Measurements from ENCODE around the gene SLC26A4. TPM values are rescaled to one million over a fixed set of nuclear protein-coding genes. Genes with fewer than 3 reads are reported as not detected.

SLC26A4 gene
- total and polyA plus RNA-seq, 10 of the 15 experiments (the other 5 are each of a cell fraction or from before 2014, with no cell fraction given) = 0.01 to 0.18 (median 0.08) TPM; not detected in 5

DNA sequence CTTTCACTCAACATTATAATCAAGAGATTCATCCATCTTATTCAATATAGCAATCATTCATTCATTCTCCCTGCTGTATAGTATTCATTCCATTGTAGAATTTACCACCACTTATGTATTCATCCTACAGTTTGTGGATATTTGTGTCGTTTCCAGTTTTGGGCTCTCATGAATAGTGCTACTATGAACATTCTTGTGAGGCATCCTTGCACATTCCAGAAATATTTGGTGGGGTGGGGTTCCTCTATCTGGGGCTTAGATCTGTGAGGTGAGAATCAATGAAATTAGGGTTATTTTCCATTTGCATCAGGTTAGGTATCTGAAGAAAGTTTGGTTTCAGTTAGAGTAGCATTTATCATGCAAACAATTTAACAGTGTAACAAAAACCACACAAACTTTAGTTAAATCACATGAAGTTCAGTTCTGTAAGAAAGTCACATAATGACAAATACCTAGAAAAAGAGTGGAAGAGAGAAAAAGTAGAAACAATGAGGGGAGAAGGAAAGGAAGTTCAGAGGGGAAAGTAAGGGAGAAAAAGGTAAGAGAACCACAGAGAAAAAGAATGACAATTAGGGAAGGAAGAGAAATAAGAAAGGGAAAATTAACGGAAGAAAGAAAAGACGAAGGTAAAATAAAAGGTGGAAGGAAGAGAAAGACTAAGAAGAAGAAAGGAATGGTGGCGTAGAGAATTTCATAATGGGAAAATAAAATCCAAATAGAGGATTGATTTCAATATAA, 58.0 kb downstream of the SLC26A4 start:
- in situ Hi-C loops (cut with MboI) = no loop called here
- CTCF ChIA-PET = no interaction called here
- TF ChIP-seq MXI1 (IDR thresholded peaks at IDR 0.05; ENCODE audit: low read depth, low read length) = no peak
- TF ChIP-seq EP300 (IDR thresholded peaks at IDR 0.05; ENCODE audit: borderline replicate concordance in 1 of 2, control insufficient read depth in 1 of 2, low read depth in 2 of 2, low read length in 2 of 2) = no peak
- no peak for TF ChIP-seq CUX1 (IDR thresholded peaks at IDR 0.05; ENCODE audit: insufficient replicate concordance, low read depth, low read length)
- no peak for TF ChIP-seq IRF3 (IDR thresholded peaks at IDR 0.05)
- TF ChIP-seq FOXK2 (IDR thresholded peaks at IDR 0.05) = no peak
- no peak for TF ChIP-seq SUPT20H (IDR thresholded peaks at IDR 0.05; ENCODE audit: borderline replicate concordance, control insufficient read depth, low read depth, low read length)
- no peak for TF ChIP-seq RB1 (IDR thresholded peaks at IDR 0.05; ENCODE audit: borderline replicate concordance)
- no peak for TF ChIP-seq SIN3A (IDR thresholded peaks at IDR 0.05; ENCODE audit: low read depth, low read length)
- TF ChIP-seq ATF7 (IDR thresholded peaks at IDR 0.05; ENCODE audit: low read depth) = no peak
- TF ChIP-seq GABPA (IDR thresholded peaks at IDR 0.05; ENCODE audit: low read depth) = no peak
- TF ChIP-seq, protein P1, sequence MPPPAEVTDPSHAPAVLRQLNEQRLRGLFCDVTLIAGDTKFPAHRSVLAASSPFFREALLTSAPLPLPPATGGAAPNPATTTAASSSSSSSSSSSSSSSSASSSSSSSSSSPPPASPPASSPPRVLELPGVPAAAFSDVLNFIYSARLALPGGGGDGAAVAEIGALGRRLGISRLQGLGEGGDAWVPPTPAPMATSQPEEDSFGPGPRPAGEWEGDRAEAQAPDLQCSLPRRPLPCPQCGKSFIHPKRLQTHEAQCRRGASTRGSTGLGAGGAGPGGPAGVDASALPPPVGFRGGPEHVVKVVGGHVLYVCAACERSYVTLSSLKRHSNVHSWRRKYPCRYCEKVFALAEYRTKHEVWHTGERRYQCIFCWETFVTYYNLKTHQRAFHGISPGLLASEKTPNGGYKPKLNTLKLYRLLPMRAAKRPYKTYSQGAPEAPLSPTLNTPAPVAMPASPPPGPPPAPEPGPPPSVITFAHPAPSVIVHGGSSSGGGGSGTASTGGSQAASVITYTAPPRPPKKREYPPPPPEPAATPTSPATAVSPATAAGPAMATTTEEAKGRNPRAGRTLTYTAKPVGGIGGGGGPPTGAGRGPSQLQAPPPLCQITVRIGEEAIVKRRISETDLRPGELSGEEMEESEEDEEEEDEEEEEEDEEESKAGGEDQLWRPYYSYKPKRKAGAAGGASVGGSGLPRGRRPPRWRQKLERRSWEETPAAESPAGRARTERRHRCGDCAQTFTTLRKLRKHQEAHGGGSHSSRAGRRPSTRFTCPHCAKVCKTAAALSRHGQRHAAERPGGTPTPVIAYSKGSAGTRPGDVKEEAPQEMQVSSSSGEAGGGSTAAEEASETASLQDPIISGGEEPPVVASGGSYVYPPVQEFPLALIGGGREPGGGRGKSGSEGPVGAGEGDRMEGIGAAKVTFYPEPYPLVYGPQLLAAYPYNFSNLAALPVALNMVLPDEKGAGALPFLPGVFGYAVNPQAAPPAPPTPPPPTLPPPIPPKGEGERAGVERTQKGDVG (CRISPR knock-in tag; IDR thresholded peaks at IDR 0.05) = no peak
- no peak for TF ChIP-seq HDAC6 (IDR thresholded peaks at IDR 0.05; ENCODE audit: unreplicated experiment)
- no peak for TF ChIP-seq MEF2B (IDR thresholded peaks at IDR 0.05; ENCODE audit: partially characterized antibody, poor library complexity, severe bottlenecking)
- no peak for TF ChIP-seq KLF5 (IDR thresholded peaks at IDR 0.05; ENCODE audit: partially characterized antibody)

More for the DNA sequence above, 58.0 kb downstream of the SLC26A4 start:
- no peak overlapping the region for H3K4me2 ChIP-seq (ENCODE audit: control insufficient read depth, insufficient read depth)
- H3K9me3 ChIP-seq (replicated peaks; ENCODE audit: control insufficient read depth, insufficient read depth, low read length) = no peaks in the 10 kb centered on the region
- 58% methylated on average over 4 of the region's 4 CpGs for WGBS (ENCODE audit: insufficient coverage, insufficient replicate concordance, low lambda C conversion rate, missing lambda C conversion rate)
- BruUV-seq (replicated peaks) = no TSS peak
- H3K4me3 ChIP-seq = no peak overlapping the region
- no peaks in the 10 kb centered on the region for H3K27me3 ChIP-seq (replicated peaks in 1 of 2; ENCODE audit: control insufficient read depth in 2 of 2, insufficient read depth in 2 of 2, low read length in 1 of 2)
- no peak for ATAC-seq
- no peak for DNase-seq (ENCODE audit: low read depth, low spot score)
- no peaks in the 10 kb centered on the region for H4K20me1 ChIP-seq (ENCODE audit: control insufficient read depth, insufficient read depth)
- intact Hi-C loops (cut with micrococcal nuclease; ENCODE audit: unreplicated experiment) = no loop called here
- H2AFZ ChIP-seq (ENCODE audit: control insufficient read depth, low read depth, low read length) = no peak overlapping the region
- no peaks in the 10 kb centered on the region for H3K79me2 ChIP-seq (ENCODE audit: control insufficient read depth, insufficient read depth, low read length)
- H3K27ac ChIP-seq (ENCODE audit: control insufficient read depth, insufficient read depth) = no peak overlapping the region
- no peaks in the 10 kb centered on the region for H3K36me3 ChIP-seq (ENCODE audit: control insufficient read depth in 2 of 2, insufficient read depth in 2 of 2, low read length in 1 of 2)
- H3K9ac ChIP-seq (ENCODE audit: control insufficient read depth, insufficient read depth, low read length) = no peak overlapping the region
- ChIA-PET SMC1A (ENCODE audit: uncharacterized antibody, unreplicated experiment) (interaction anchor here (1.6 kb wide), 1 partner anchor 10 kb away, joined by 6 read pairs; no protein-coding TSS in a partner anchor), POLR2A (no interaction called here), RAD21 (ENCODE audit: unreplicated experiment) (no interaction called here)
- no peaks in the 10 kb centered on the region for H3K4me1 ChIP-seq (ENCODE audit: control insufficient read depth, insufficient read depth, low read length)
- no peak for FAIRE-seq
